NOMO-1 (cell line): ENCODE measurements around the gene RNF123.

Experiments
- DNase-seq, 2 experiments: peaks; one replicate each; lab custom pipeline; 2025; ENCODE audit not compliant: unreplicated experiment in 2 of 2; lab: John Stamatoyannopoulos, UW

Gene RNF123

GRCh38 chr3:49689046-49689907, at the start of gene RNF123, which contains the start of gene MST1:
Gene RNF123 (plus strand): TSS chr3:49689557. CDS start chr3:49691166, 1,609 bp downstream.
Gene MST1 (minus strand): TSS chr3:49689474. CDS start chr3:49688691, 783 bp downstream.
- no peak for DNase-seq

DNA sequence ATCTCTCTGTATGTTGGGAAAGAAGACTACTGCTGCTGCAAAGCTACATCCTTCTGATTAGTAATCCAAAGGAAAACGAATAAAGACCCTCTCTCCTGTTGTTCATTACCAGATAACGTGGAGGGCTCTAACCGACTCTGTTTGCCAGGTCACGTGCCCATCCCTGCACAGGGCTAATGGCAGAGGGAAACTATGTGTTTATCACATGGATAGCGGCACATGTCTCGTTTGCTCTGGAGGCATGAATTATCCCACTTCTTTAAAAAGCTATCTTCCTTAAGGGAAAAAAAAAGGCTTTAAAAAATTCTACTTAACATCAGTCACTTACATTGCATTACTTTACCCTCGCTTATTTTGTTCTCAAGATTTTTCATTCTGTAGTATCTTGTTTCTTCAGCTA, 48.1 kb upstream of the RNF123 start:
- no peak for DNase-seq

DNA sequence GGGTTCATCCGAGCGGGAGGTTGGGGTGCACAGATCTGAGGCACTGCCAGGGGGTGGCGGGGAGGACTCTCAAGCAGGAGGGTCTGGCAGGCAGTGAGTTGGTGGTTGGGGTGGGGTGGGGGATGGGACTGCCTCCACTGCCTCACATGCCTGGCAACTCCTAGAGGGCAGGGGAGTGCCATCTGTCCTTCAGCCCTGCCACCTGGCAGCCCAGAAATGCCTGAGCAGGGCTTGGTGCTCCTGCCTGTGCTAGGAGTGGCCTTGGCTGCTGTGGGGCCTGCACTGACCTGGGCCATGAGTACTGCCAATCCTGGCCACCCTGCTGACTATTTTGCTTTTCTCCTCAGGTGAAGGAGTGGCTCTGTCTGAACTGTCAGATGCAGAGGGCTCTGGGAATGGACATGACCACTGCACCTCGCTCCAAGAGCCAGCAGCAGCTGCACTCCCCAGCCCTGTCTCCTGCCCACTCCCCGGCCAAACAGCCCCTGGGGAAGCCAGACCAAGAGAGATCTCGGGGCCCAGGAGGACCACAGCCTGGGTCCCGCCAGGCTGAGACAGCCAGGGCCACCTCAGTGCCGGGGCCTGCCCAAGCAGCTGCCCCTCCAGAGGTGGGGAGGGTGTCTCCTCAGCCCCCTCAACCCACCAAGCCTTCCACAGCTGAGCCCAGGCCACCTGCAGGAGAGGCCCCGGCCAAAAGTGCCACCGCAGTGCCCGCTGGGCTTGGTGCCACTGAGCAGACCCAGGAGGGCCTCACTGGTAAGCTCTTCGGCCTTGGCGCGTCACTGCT, 47.2 kb upstream of the RNF123 start:
- DNase-seq: no peak

DNA sequence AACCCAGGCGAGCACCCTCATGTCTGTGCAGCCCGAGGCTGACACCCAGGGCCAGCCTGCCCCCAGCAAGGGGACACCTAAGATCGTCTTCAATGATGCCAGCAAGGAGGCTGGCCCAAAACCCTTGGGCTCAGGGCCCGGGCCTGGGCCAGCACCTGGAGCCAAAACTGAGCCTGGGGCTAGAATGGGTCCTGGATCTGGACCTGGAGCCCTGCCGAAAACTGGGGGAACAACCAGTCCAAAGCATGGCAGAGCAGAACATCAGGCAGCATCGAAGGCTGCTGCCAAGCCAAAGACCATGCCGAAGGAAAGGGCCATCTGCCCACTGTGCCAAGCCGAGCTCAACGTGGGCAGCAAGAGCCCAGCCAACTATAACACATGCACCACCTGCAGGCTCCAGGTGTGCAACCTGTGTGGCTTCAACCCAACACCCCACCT, 46.6 kb upstream of the RNF123 start:
- DNase-seq: no peak

DNA sequence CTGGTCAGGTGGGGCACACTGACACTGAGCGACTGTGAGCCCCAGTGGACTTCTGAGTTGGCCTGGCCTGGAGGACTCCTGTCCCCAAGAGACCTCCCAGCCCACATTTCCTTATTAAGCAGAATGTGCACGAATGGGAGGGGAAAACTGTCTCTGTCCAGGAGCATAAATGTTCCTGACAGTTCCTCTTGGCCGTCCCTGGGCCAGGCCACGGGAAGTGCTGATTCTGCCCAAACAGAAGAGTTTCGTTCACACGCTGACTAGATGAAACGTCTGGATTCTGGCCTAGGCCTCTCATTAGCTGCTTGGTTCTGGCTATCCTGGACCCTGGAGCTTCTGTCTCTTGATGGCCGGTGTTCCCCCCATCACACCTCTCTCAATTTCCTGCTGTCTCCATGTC, 44.7 kb upstream of the RNF123 start:
- no peak for DNase-seq

DNA sequence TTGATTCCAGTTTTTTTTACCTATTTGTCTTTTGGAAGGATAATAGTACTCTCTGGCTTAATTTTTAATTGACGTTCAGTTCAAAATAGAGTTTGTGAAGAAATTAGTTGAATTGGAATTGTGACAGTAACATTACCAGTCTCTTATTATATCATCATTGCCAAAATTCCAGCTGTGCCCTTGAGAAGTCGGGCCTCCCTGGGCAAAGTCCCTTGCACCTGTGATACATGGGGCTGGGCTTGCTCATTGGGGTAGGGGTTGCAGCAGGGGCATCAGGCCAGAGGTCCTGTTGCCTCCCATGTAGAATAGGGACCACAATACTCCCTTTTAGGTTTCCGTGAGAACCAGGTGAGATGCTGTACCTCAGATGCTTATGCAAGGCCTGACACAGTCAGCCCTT, 43.1 kb upstream of the RNF123 start:
- DNase-seq: no peak

DNA sequence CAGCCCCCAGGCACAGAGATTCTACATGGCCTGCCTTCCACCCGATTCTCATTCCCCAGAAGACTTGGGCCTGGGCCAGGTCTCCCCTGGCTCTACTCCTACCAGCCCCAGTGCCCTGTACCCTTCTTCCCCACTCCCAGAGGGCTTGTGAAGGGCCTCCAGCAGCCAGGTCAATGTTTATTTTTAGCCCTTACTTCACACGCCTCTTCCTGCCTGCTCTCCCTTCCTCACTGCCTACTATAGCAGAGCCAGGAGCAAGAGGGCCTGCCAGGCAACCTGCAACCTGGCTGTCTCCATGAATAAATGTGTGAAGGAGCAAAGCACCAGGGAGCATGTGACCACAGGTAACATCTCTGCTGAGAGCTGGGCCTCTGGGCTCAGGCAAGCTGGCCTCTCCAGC, 41.6 kb upstream of the RNF123 start:
- no peak for DNase-seq

- no peak for DNase-seq
Measured at GRCh38 chr3:49648354-49649019, 40.9 kb upstream of the RNF123 start.

DNA sequence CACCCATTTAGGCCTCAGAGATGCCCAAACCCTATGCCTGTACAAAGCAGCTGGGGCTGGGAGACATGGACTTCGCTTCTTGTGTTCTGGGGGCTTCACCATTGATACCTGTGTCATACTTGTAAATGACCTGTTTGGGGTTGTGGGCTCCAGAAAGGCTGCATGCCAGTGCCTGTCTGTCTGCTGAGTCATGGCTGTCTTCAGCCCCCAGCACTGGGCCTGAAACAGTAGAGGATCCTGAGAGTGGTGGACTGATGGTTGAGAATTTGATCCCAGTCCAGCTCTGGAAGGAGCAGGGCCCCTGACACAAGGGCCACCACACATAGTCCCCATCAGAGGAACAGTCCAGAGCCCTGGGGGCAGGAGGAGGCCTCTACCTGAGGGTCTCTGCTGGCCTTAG, 39.8 kb upstream of the RNF123 start:
- no peak for DNase-seq

DNA sequence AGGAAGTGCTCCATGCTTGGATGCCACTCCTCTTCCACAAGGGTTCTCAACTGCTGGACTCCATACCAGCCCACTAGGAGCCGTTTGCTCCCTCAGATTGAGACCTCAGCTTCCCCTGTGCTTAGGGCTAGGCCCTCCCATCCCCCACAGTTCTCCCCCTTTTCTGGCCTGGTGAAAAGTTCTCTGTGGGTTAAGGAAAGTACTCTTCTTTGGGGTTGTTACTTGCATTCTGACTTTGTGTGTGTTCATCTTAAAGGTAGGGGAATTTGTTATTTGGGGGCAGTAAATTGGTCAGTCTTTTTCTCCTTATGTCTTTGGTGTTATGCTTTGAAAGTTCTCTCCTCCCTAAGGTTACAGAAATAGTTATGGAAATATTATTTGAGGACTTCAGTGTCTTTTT, 39.2 kb upstream of the RNF123 start:
- no peak for DNase-seq

DNA sequence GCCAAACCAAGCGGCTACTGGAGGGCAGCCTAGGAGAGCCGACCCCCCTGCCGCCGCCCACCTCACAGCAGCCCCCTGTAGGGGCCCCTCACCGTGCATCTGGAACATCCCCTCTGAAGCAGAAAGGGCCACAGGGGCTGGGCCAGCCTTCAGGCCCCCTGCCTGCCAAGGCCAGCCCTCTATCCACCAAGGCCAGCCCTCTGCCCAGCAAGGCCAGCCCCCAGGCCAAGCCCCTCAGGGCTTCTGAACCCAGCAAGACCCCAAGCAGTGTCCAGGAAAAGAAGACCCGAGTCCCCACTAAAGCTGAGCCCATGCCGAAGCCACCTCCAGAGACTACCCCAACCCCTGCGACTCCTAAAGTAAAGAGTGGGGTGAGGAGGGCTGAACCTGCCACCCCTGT, 38.7 kb upstream of the RNF123 start:
- no peak for DNase-seq

GRCh38 chr3:49652218-49652902, 37.0 kb upstream of the RNF123 start:
- DNase-seq: no peak

DNA sequence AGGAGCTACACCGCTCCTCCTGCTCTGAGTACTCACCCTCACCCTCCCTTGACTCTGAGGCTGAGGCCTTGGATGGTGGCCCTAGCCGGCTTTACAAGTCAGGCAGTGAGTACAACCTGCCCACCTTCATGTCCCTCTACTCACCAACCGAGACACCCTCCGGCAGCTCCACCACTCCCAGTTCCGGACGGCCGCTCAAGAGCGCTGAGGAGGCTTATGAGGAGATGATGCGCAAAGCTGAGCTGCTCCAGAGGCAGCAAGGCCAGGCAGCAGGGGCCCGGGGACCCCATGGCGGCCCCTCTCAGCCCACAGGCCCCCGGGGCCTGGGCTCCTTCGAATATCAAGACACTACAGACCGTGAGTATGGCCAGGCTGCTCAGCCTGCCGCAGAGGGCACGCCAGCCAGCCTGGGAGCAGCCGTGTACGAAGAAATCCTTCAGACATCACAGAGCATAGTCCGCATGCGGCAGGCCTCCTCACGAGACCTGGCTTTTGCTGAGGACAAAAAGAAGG, 36.4 kb upstream of the RNF123 start:
- DNase-seq: no peak

DNA sequence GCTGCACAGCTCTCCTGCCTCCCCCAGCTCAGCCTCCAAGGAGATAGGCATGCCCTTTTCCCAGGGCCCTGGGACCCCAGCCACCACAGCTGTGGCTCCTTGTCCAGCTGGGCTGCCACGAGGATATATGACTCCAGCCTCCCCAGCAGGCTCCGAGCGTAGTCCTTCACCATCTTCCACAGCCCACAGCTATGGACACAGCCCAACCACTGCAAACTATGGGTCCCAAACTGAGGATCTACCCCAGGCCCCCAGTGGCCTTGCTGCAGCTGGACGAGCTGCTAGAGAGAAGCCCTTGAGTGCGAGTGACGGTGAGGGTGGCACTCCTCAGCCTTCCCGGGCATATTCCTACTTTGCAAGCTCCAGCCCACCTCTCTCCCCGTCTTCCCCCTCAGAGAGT, 35.7 kb upstream of the RNF123 start:
- no peak for DNase-seq

- no peak for DNase-seq
Measured at GRCh38 chr3:49654176-49654825, 35.1 kb upstream of the RNF123 start.

DNA sequence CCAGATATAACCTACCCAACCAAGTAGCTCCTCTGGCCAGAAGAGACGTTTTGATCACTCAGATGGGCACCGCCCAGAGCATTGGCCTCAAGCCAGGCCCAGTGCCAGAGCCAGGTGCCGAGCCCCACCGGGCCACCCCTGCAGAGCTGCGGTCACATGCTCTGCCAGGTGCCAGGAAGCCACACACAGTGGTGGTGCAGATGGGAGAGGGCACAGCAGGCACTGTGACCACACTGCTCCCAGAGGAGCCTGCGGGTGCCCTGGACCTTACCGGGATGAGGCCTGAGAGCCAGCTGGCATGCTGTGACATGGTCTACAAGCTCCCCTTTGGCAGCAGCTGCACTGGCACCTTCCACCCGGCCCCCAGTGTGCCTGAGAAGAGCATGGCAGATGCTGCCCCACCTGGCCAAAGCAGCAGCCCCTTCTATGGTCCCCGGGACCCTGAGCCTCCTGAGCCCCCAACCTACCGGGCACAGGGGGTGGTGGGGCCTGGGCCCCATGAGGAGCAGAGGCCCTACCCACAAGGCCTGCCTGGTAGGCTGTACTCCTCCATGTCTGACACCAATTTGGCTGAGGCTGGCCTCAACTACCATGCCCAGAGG, 34.3 kb upstream of the RNF123 start:
- no peak for DNase-seq

GRCh38 chr3:49655731-49656285, 33.5 kb upstream of the RNF123 start:
- no peak for DNase-seq

DNA sequence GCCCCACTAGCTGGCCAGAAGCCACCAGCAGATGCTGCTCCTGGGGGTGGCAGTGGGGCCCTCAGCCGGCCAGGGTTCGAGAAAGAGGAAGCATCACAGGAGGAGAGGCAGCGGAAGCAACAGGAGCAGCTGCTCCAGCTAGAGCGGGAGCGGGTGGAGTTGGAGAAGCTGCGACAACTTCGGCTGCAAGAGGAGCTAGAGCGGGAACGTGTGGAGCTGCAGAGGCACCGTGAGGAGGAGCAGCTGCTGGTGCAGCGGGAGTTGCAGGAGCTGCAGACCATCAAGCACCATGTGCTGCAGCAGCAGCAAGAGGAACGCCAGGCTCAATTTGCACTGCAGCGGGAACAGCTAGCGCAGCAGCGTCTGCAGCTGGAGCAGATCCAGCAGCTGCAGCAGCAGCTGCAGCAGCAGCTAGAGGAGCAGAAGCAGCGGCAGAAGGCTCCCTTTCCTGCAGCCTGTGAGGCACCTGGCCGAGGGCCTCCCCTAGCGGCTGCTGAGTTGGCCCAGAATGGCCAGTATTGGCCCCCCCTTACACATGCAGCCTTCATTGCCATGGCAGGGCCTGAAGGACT, 32.7 kb upstream of the RNF123 start:
- DNase-seq: peak; percentile 14 to 32
